OCI-LY1 (cell line): ENCODE data around the gene CD247.

Experiments
- H2AFZ ChIP-seq: fragments of 200-600 bp; sonication (generic), shearing (Covaris generic); 2 replicates; pipeline ENCODE4 v1.6.0; 2014; ENCODE audit warnings: antibody characterized with exemption, mild to moderate bottlenecking, low read length
- H3F3A ChIP-seq: fragments of 200-600 bp; sonication (generic), shearing (Covaris generic); 2 replicates; pipeline ENCODE4 v1.6.0; 2014; ENCODE audit warnings: mild to moderate bottlenecking, antibody characterized with exemption, low read length, moderate library complexity; ENCODE audit not compliant: insufficient read depth
- H3K27ac ChIP-seq: fragments of 200-600 bp; sonication (generic); 2 replicates; pipeline ENCODE4 v1.5.1; 2014; ENCODE audit warnings: low read length, mixed run types, mild to moderate bottlenecking, low read depth; ENCODE audit not compliant: poor library complexity, severe bottlenecking
- H3K27me3 ChIP-seq: fragments of 200-600 bp; sonication (generic); 2 replicates; pipeline ENCODE4 v1.6.0; 2014; ENCODE audit warnings: antibody characterized with exemption, mild to moderate bottlenecking, low read length, moderate library complexity; ENCODE audit not compliant: insufficient read depth
- H3K36me3 ChIP-seq: fragments of 200-600 bp; sonication (generic); 2 replicates; pipeline ENCODE4 v1.6.1; 2014; ENCODE audit warnings: mild to moderate bottlenecking, antibody characterized with exemption, low read length, moderate library complexity, mixed read lengths; ENCODE audit not compliant: insufficient read depth
- H3K4me1 ChIP-seq: fragments of 200-600 bp; sonication (generic); 2 replicates; pipeline ENCODE4 v1.5.1; 2014; ENCODE audit warnings: mild to moderate bottlenecking, low read length, moderate library complexity; ENCODE audit not compliant: insufficient read depth, severe bottlenecking
- H3K4me2 ChIP-seq: fragments of 200-600 bp; sonication (generic), shearing (Covaris generic); 2 replicates; pipeline ENCODE4 v1.6.1; 2014; ENCODE audit warnings: low read length
- H3K4me3 ChIP-seq: fragments of 200-600 bp; sonication (generic); 2 replicates; pipeline ENCODE4 v1.5.1; 2014; ENCODE audit warnings: low read length, low read depth, mild to moderate bottlenecking, mixed read lengths; ENCODE audit not compliant: poor library complexity, severe bottlenecking
- H3K79me2 ChIP-seq: fragments of 200-600 bp; shearing (Covaris generic); 2 replicates; pipeline ENCODE4 v1.6.1; 2016; ENCODE audit warnings: mixed run types, low read length, mixed read lengths; ENCODE audit not compliant: insufficient read depth
- H3K9ac ChIP-seq: fragments of 200-600 bp; sonication (generic), shearing (Covaris generic); 2 replicates; pipeline ENCODE4 v1.6.1; 2014; ENCODE audit warnings: mild to moderate bottlenecking, low read length, mixed read lengths
- H3K9me2 ChIP-seq: fragments of 200-600 bp; sonication (generic), shearing (Covaris generic); 2 replicates; pipeline ENCODE4 v1.6.1; 2014; ENCODE audit warnings: low read depth, mild to moderate bottlenecking, low read length, mixed read lengths
- H3K9me3 ChIP-seq: fragments of 200-600 bp; shearing (Covaris generic); 2 replicates; pipeline ENCODE4 v1.6.1; 2014; ENCODE audit warnings: low read length, mixed read lengths
- H4K20me1 ChIP-seq: fragments of 200-600 bp; sonication (generic), shearing (Covaris generic); 2 replicates; pipeline ENCODE4 v1.6.0; 2016; ENCODE audit warnings: mild to moderate bottlenecking, low read length; ENCODE audit not compliant: insufficient read depth
- CTCF ChIP-seq: fragments of 200-600 bp; sonication (generic), shearing (Covaris generic); IDR thresholded peaks from 2 replicates; pipeline ENCODE4 v1.5.1; 2017; ENCODE audit warnings: mild to moderate bottlenecking, antibody characterized with exemption, low read length, moderate library complexity, mixed read lengths
- EZH2 ChIP-seq: fragments of 200-600 bp; sonication (generic), shearing (Covaris generic); IDR thresholded peaks from 2 replicates; pipeline ENCODE4 v1.8.0; 2017; ENCODE audit warnings: borderline replicate concordance, mixed run types, mild to moderate bottlenecking, antibody characterized with exemption, low read length, moderate library complexity, mixed read lengths

CD247 gene

GRCh38 chr1:167493372-167493771 is 25.0 kb downstream of the CD247 start:
- Histone ChIP-seq H2AFZ (no peak overlapping the region), H3K4me3 (no peak overlapping the region), H3K9me2 (no peaks in the 10 kb centered on the region), H3K9ac (no peak overlapping the region), H3K79me2 (no peaks in the 10 kb centered on the region), H3K36me3 (no peaks in the 10 kb centered on the region; the same call in 1 of the 2 replicates), H3K4me1 (peaks cover 75% of the 10 kb centered on the region), H4K20me1 (no peaks in the 10 kb centered on the region), H3K9me3 (no peaks in the 10 kb centered on the region), H3F3A (no peaks in the 10 kb centered on the region; the same call in 1 of the 2 replicates), H3K27me3 (no peaks in the 10 kb centered on the region), H3K27ac (peak overlapping the region; percentile 65), H3K4me2 (no peak overlapping the region)
- TF ChIP-seq CTCF (no peak), EZH2 (no peak)

GRCh38 chr1:167492481-167492910 is 25.8 kb downstream of the CD247 start:
- peaks cover 67% of the 10 kb centered on the region for H3K4me1 ChIP-seq
- H3K27me3 ChIP-seq: no peaks in the 10 kb centered on the region
- H2AFZ ChIP-seq: peak overlapping the region; percentile 53
- H3K4me3 ChIP-seq: peak overlapping the region; percentile 27
- no peaks in the 10 kb centered on the region for H3K9me3 ChIP-seq
- no peaks in the 10 kb centered on the region for H3K79me2 ChIP-seq
- no peaks in the 10 kb centered on the region; the same call in 1 of the 2 replicates for H3F3A ChIP-seq
- H3K9ac ChIP-seq: peak overlapping the region; percentile 60
- H3K4me2 ChIP-seq: peak overlapping the region; percentile 54
- H3K36me3 ChIP-seq: no peaks in the 10 kb centered on the region; the same call in 1 of the 2 replicates
- H4K20me1 ChIP-seq: no peaks in the 10 kb centered on the region
- no peak for TF ChIP-seq EZH2
- peak; percentile 2; the same call in 1 of the 2 replicates for TF ChIP-seq CTCF
- H3K9me2 ChIP-seq: no peaks in the 10 kb centered on the region
- peak overlapping the region; percentile 89 for H3K27ac ChIP-seq

DNA sequence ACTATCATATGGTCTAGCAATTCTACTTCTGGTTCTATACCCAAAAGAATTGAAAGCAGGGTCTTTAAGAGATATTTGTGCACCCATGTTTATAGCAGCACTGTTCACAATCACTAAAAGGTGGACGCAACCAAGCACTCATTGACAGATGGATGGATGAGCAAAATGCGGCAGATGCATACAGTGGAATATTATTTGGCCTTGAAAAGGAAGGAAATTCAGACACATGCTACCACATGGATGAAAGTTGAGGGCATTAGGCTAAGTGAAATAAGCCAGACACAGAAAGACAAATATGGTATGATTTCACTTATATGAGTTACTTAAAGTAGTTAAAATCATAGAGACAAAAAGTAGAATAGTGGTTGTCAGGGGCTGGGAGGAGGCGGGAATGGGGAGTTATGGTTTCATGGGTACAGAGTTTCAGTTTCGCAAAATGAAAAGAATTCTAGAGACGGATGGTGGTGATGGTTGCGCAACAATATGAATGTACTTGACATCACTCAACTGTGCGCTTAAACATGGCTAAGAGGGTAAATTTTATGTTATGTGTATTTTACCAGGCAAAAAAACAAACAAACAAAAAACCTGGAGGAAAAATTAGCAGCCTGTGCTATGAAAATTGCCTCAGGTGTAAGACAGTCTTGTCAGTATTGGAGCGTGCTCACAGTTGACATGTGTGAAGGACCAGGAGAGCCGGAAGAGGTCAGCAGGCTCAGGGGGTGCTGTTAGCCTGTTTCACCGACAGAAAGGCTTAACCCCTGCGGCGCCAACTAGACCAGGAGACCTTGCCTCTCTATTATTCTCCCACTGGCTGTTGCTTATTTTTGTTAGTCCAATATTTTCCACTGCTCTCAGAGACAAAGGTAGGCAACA is 26.5 kb downstream of the CD247 start:
- peaks cover 60% of the 10 kb centered on the region for H3K4me1 ChIP-seq

More for the DNA sequence above, 26.5 kb downstream of the CD247 start:
- H3K4me3 ChIP-seq: peak overlapping the region; percentile 27
- H3K27ac ChIP-seq: peak overlapping the region; percentile 89
- no peaks in the 10 kb centered on the region for H4K20me1 ChIP-seq
- H3K27me3 ChIP-seq: no peaks in the 10 kb centered on the region
- H3K9ac ChIP-seq: peak overlapping the region; percentile 60
- no peaks in the 10 kb centered on the region; the same call in 1 of the 2 replicates for H3F3A ChIP-seq
- TF ChIP-seq CTCF (peak; percentile 9; the same call in 1 of the 2 replicates), EZH2 (no peak)
- H2AFZ ChIP-seq: peak overlapping the region; percentile 53
- no peaks in the 10 kb centered on the region; the same call in 1 of the 2 replicates for H3K36me3 ChIP-seq
- no peaks in the 10 kb centered on the region for H3K9me3 ChIP-seq
- peak overlapping the region; percentile 54 for H3K4me2 ChIP-seq
- H3K79me2 ChIP-seq: no peaks in the 10 kb centered on the region
- no peaks in the 10 kb centered on the region for H3K9me2 ChIP-seq
